K562 (cell line): ENCODE data around the gene NAB1. TPM values are rescaled to one million over a fixed set of nuclear protein-coding genes. Genes with fewer than 3 reads are reported as not detected.

Source experiments
- CBFA2T2 ChIP-seq: fragments of 450-650 bp; conservative IDR thresholded peaks from 2 replicates; pipeline ENCODE4 v1.6.1; 2017; ENCODE audit warnings: mild to moderate bottlenecking
- CEBPZ ChIP-seq: fragments of 150-350 bp; IDR thresholded peaks from 2 replicates; pipeline ENCODE4 v1.6.1; 2014; ENCODE audit warnings: low read depth, mild to moderate bottlenecking, low read length, borderline replicate concordance
- CREB1 ChIP-seq, 2 experiments: sonication (generic) in 1 of 2; formaldehyde crosslinking in 1 of 2; IDR thresholded peaks; 2 replicates each; pipeline versions ENCODE4 v1.6.1 to v1.8.0; 2012 to 2022; ENCODE audit warnings: inconsistent platforms in 1 of 2, mild to moderate bottlenecking in 1 of 2, missing genetic modification reagents in 1 of 2, moderate library complexity in 1 of 2
- EGR1 ChIP-seq: fragments of 450-650 bp; conservative IDR thresholded peaks from 2 replicates; pipeline ENCODE4 v1.6.1; 2017; ENCODE audit warnings: mild to moderate bottlenecking
- ETV6 ChIP-seq, 3 experiments: fragments of 150-350 bp in 1 of 3; sonication (generic) in 1 of 3; formaldehyde crosslinking in 1 of 3; IDR thresholded peaks; 2 replicates each; pipeline versions ENCODE4 v1.6.1 to v1.8.0; 2014 to 2022; ENCODE audit warnings: borderline replicate concordance in 2 of 3, low read depth in 2 of 3, antibody characterized with exemption in 1 of 3, low read length in 1 of 3, mild to moderate bottlenecking in 1 of 3, missing genetic modification reagents in 1 of 3
- KDM1A ChIP-seq, 2 experiments: fragments of 450-650 bp; IDR thresholded peaks; 2 replicates each; pipeline ENCODE4 v1.6.1; 2016; ENCODE audit warnings: mild to moderate bottlenecking in 2 of 2
- KLF6 ChIP-seq: fragments of 250-450 bp; sonication (Bioruptor Pico); IDR thresholded peaks from 2 replicates; pipeline ENCODE4 v1.4.0; 2020; ENCODE audit warnings: mild to moderate bottlenecking, moderate library complexity, borderline replicate concordance
- MTF1 ChIP-seq: fragments of 250-450 bp; sonication (Bioruptor Pico); IDR thresholded peaks from 2 replicates; pipeline ENCODE4 v1.9.0; 2021; ENCODE audit warnings: moderate library complexity, mild to moderate bottlenecking, inconsistent platforms, borderline replicate concordance
- RERE ChIP-seq: sonication (generic); formaldehyde crosslinking; IDR thresholded peaks from 2 replicates; pipeline ENCODE4 v1.8.0; 2023; ENCODE audit warnings: missing genetic modification reagents, mild to moderate bottlenecking, borderline replicate concordance
- SNRNP70 ChIP-seq: fragments of 200-400 bp; formaldehyde crosslinking; optimal IDR thresholded peaks from 2 replicates; pipeline ENCODE3; 2017; ENCODE audit warnings: low read depth, low read length
- TCF3 ChIP-seq: sonication (generic); formaldehyde crosslinking; IDR thresholded peaks from 2 replicates; pipeline ENCODE4 v1.4.0; 2020; ENCODE audit warnings: mild to moderate bottlenecking, missing genetic modification reagents
- YBX1 ChIP-seq: fragments of 450-650 bp; IDR thresholded peaks from 2 replicates; pipeline ENCODE4 v1.7.1; 2016; ENCODE audit warnings: mild to moderate bottlenecking
- ZBED1 ChIP-seq: IDR thresholded peaks from 2 replicates; pipeline ENCODE4 v1.6.1; 2014
- ZBTB7A ChIP-seq: IDR thresholded peaks from 2 replicates; pipeline ENCODE4 v1.6.1; 2011; ENCODE audit warnings: low read depth, mild to moderate bottlenecking, low read length, moderate library complexity, borderline replicate concordance; ENCODE audit not compliant: control insufficient read depth
- ZNF140 ChIP-seq: fragments of 250-450 bp; sonication (Bioruptor Pico); IDR thresholded peaks from 2 replicates; pipeline ENCODE4 v1.8.0; 2021; ENCODE audit warnings: moderate library complexity, mild to moderate bottlenecking, inconsistent platforms
- ZNF23 ChIP-seq: fragments of 250-450 bp; sonication (Bioruptor Pico); IDR thresholded peaks from 2 replicates; pipeline ENCODE4 v1.4.0; 2020; ENCODE audit warnings: mild to moderate bottlenecking
- ZNF253 ChIP-seq: fragments of 250-450 bp; sonication (Bioruptor Pico); conservative IDR thresholded peaks from 2 replicates; pipeline ENCODE4 v1.6.1; 2021; ENCODE audit warnings: mild to moderate bottlenecking
- ZNF408 ChIP-seq: fragments of 250-450 bp; sonication (Bioruptor Pico); IDR thresholded peaks from 2 replicates; pipeline ENCODE4 v1.4.0; 2020; ENCODE audit warnings: low read depth, mild to moderate bottlenecking, moderate library complexity
- ZNF655 ChIP-seq: fragments of 250-450 bp; sonication (Bioruptor Pico); IDR thresholded peaks from 2 replicates; pipeline ENCODE4 v1.5.0; 2021
- polyA plus RNA-seq, 8 experiments: library from polyadenylated mRNA; depleted of rRNA in 4 of 8; stranded (reverse) in 5 of 8; unstranded in 3 of 8; fragments of >200 nt; fragmentation: Nextera tagmentation in 2 of 8; fragmentation: Illumina TruSeq in 1 of 8; extraction: Ambion mirVana in 2 of 8; extraction: Trizol in 1 of 8; gene quantifications; 2 replicates each; pipeline versions ENCODE4 v1.2.1 to v1.2.3, GENCODE V29; 2011 to 2014; ENCODE audit warnings: inconsistent platforms in 1 of 8, missing spikeins in 1 of 8
- total RNA-seq, 7 experiments: library from RNA; depleted of rRNA in 6 of 7; stranded (reverse); fragments of >200 nt in 6 of 7; fragmentation: Illumina TruSeq in 2 of 7; extraction: Trizol in 2 of 7; gene quantifications; 2 replicates each; pipeline versions ENCODE4 v1.2.1 to v1.2.3, GENCODE V29; 2011 to 2021; ENCODE audit warnings: low replicate concordance in 1 of 7

NAB1 gene
- total and polyA plus RNA-seq, 9 of the 15 experiments (the other 6 are each of a cell fraction or from before 2014, with no cell fraction given): 3.1 to 23.0 (median 16.3) TPM

GRCh38 chr2:190607014-190607597, 41.8 kb upstream of the NAB1 start (continued):
- TF ChIP-seq RERE (CRISPR knock-in tag) (no peak), ZBED1 (no peak), ZNF140 (no peak), TCF3 (peak; percentile 74), ZNF655 (no peak), ZNF408 (no peak), ETV6 (IDR thresholded peaks at IDR 0.05; ENCODE audit: borderline replicate concordance in 1 of 2, low read depth in 2 of 2, low read length in 1 of 2) (no peak), ETV6 (CRISPR knock-in tag; IDR thresholded peaks at IDR 0.05; ENCODE audit: borderline replicate concordance) (no peak), ZBTB7A (no peak), ZNF253 (no peak), EGR1 (peak; percentile 94), KDM1A (IDR thresholded peaks at IDR 0.05) (peak; percentile 98), CBFA2T2 (peak; percentile 87), KLF6 (CRISPR knock-in tag) (no peak), ZNF23 (no peak), CREB1 (IDR thresholded peaks at IDR 0.05) (no peak), CREB1 (CRISPR knock-in tag; IDR thresholded peaks at IDR 0.05) (no peak), YBX1 (no peak), MTF1 (no peak), SNRNP70 (no peak), CEBPZ (no peak)
